ENCODE measurements around the gene MMP26. TPM values are rescaled to one million over a fixed set of nuclear protein-coding genes. Genes with fewer than 3 reads are reported as not detected.

Gene MMP26
- not detected for total RNA-seq

DNA sequence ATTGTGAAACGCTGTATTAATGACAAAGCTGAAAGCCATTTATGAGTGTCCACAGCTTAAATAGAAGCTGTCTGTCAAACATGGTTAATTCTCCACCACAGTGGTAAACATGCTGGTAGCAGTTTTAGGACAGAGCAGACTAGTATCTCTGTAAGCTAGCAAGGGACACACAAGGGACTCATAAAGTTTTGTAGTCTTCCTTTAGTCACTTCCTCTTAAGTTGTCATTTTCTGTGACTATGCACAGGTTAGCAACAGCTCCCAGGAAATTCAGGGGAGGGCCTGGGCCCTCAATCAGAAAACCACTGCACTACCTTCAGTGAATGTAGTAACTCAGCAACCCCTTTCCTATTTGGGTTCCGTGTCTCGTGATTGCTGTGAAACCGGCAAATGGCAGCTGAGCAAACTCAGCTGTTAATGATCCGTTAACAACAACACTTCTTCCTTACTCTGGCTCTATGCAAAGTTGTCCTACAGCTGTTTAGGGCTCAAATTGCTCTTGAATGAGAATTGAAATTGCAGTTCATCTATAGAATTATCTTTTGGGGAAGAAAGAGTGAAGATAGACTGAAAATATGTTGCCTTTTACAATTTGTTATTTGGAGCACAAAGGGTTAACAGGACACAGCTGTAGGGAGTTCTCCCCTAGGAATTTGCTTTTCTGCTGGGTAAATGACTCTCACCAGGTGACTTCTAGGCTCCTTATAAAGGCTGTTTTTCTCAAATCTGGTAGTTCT lies at the start of gene MMP26:
Gene MMP26, plus strand, starts transcription at position 731 of the 736 bp plus-strand sequence.
- Histone ChIP-seq H3K36me3 (no peaks in the 10 kb centered on the region), H3K4me1 (peaks cover 0 to 4% of the 10 kb centered on the region in 2 donors), H3K9me3 (no peaks in the 10 kb centered on the region), H3K4me3 (replicated peaks in 1 of 3) (no peak within 1 kb of the TSS), H3K27me3 (no peaks in the 10 kb centered on the region), H3K27ac (no peak within 1 kb of the TSS)
- 40 to 44% methylated on average over 5 of the region's 5 CpGs for WGBS, 2 donors
- no peak for DNase-seq
- TF ChIP-seq POLR2A (IDR thresholded peaks at IDR 0.05), result no peak
- intact Hi-C loops (cut with DNase I), result no loop called here

GRCh38 chr11:4658629-4659445 lies 45.7 kb upstream of the MMP26 start:
- H3K36me3 ChIP-seq, result no peaks in the 10 kb centered on the region
- TF ChIP-seq POLR2A (IDR thresholded peaks at IDR 0.05), result no peak
- no peak for TF ChIP-seq CTCF (IDR thresholded peaks at IDR 0.05)
- peak; percentile 10 to 29 for DNase-seq
- no peaks in the 10 kb centered on the region for H3K27me3 ChIP-seq
- peak overlapping the region in 2 of 3 donors; percentile 25 to 50 for H3K27ac ChIP-seq
- whole genome bisulfite sequencing, 2 donors, result 48 to 59% methylated on average over 5 of the region's 5 CpGs
- no peaks in the 10 kb centered on the region for H3K9me3 ChIP-seq
- no peak overlapping the region for H3K4me3 ChIP-seq (replicated peaks in 1 of 3)
- peaks cover 0 to 6% of the 10 kb centered on the region in 2 donors for H3K4me1 ChIP-seq
- intact Hi-C loops (cut with DNase I), result no loop called here

DNA sequence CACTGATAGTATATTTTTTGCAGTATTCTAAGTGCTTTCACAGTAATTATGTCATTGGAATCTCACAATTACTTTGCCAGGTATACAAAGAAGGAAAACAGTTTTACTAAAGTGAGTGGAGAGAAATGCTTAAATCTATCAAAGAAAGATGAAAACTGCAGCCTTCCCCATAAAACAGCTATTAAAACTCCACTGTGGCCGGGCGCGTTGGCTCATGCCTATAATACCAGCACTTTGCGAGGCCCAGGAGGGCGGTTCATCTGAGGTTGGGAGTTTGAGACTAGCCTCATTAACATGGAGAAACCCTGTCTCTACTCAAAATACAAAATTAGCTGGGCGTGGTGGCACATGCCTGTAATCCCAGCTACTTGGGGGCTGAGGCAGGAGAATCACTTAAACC lies 41.7 kb upstream of the MMP26 start:
- TF ChIP-seq CTCF (IDR thresholded peaks at IDR 0.05) (no peak), POLR2A (IDR thresholded peaks at IDR 0.05) (no peak)
- DNase-seq, result no peak
- Histone ChIP-seq H3K4me1 (peaks cover 0 to 6% of the 10 kb centered on the region in 2 donors), H3K27me3 (no peaks in the 10 kb centered on the region), H3K36me3 (no peaks in the 10 kb centered on the region), H3K4me3 (replicated peaks in 1 of 3) (no peak overlapping the region), H3K27ac (no peak overlapping the region), H3K9me3 (no peaks in the 10 kb centered on the region)
- WGBS, 2 donors, result 95 to 98% methylated on average over 6 of the region's 6 CpGs
- intact Hi-C loops (cut with DNase I), result no loop called here

DNA sequence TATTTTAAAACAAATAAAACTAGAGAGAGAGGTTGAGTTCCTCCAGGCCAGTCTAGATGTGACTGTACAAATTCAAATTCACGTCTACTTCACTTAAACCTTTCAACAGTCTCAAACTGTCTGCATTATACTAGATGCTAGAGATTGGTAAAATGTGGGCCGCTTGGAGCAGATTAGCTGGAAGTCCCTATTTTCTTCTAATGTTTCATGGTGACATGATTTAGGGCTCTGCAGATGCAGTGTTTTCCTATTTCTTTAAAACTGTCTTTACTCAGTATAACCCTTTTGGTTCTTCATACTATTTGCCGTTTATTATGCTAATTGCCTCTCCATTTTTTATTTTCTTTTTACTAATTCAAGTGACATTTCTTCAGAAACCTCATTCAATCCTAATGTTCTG lies 40.4 kb upstream of the MMP26 start:
- Histone ChIP-seq H3K36me3 (no peaks in the 10 kb centered on the region), H3K9me3 (no peaks in the 10 kb centered on the region), H3K4me1 (no peaks in the 10 kb centered on the region), H3K4me3 (replicated peaks in 1 of 3) (no peak overlapping the region), H3K27ac (no peak overlapping the region), H3K27me3 (no peaks in the 10 kb centered on the region)
- intact Hi-C loops (cut with DNase I), result no loop called here
- no peak for TF ChIP-seq CTCF (IDR thresholded peaks at IDR 0.05)
- no peak for TF ChIP-seq POLR2A (IDR thresholded peaks at IDR 0.05)
- 84 to 92% methylated on average over 3 of the region's 3 CpGs for WGBS, 2 donors
- no peak for DNase-seq

- H3K4me3 ChIP-seq (replicated peaks in 1 of 3), result no peak overlapping the region
- intact Hi-C loops (cut with DNase I), result no loop called here
- H3K27me3 ChIP-seq, result no peaks in the 10 kb centered on the region
- H3K36me3 ChIP-seq, result no peaks in the 10 kb centered on the region
- H3K27ac ChIP-seq, result no peak overlapping the region
- H3K9me3 ChIP-seq, result no peaks in the 10 kb centered on the region
- no peak for DNase-seq
- H3K4me1 ChIP-seq, result no peaks in the 10 kb centered on the region
- WGBS, 2 donors, result 87 to 92% methylated on average over 3 of the region's 3 CpGs
- TF ChIP-seq POLR2A (IDR thresholded peaks at IDR 0.05), result no peak
- no peak for TF ChIP-seq CTCF (IDR thresholded peaks at IDR 0.05)
These were observed 39.8 kb upstream of the MMP26 start for GRCh38 chr11:4664786-4665185.

All from thyroid gland (tissue), 4 donors.